ENCODE data around the gene PDE4D.

The PDE4D gene

DNA sequence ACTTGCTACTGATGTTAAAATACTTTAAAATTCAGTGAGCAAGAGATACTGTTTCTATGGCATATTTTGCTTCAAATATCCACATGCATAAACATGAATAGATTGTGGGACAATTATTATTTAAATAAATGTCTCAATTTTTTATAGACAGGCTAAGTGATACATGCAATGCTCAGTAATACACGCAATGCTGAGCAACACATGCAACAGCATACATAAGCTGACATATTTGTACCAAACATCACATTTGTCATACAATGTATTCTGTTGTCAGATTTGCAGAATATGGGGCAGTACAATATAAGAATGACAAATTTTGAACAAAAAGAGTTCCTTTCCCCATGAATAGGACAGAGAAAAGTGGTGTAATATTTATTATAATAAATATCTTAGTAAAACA lies 155.5 kb downstream of the PDE4D start:
- Histone ChIP-seq H3K9me3 (no peaks in the 10 kb centered on the region), H3K27ac (no peak overlapping the region), H3K4me1 (no peaks in the 10 kb centered on the region), H3K36me3 (no peaks in the 10 kb centered on the region), H3K4me3 (no peak overlapping the region), H3K27me3 (no peaks in the 10 kb centered on the region)
- intact Hi-C loops (cut with DNase I; ENCODE audit: low total_unique reads), result no loop called here
- TF ChIP-seq CTCF (IDR thresholded peaks at IDR 0.05), result no peak
- DNase-seq, result no peak

GRCh38 chr5:59732806-59733205 lies 160.7 kb downstream of the PDE4D start:
- no peak for DNase-seq
- Histone ChIP-seq H3K36me3 (no peaks in the 10 kb centered on the region), H3K9me3 (no peaks in the 10 kb centered on the region), H3K27ac (no peak overlapping the region), H3K4me1 (no peaks in the 10 kb centered on the region), H3K27me3 (no peaks in the 10 kb centered on the region), H3K4me3 (no peak overlapping the region)
- intact Hi-C loops (cut with DNase I; ENCODE audit: low total_unique reads), result no loop called here
- TF ChIP-seq CTCF (IDR thresholded peaks at IDR 0.05), result no peak

DNA sequence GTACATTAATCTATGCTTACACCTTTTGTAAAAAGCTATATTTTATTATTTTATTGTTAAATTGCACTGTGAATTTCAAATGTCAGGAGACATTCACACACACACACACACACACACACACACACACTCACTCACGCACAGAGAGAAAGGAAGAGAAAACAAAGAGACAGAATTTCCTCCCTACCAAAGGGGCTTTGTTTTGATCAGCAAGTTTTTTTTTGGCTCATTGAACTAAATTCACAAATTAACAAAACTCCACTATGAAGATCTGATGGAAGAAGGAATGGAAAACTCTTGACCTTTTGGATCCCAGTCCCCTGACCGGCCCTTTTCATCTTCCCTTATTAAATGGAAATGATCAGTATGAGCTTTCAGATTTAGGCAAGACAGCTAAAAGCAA lies 161.2 kb downstream of the PDE4D start:
- Histone ChIP-seq H3K4me1 (no peaks in the 10 kb centered on the region), H3K4me3 (no peak overlapping the region), H3K27ac (no peak overlapping the region), H3K27me3 (no peaks in the 10 kb centered on the region), H3K9me3 (no peaks in the 10 kb centered on the region), H3K36me3 (no peaks in the 10 kb centered on the region)
- no peak for TF ChIP-seq CTCF (IDR thresholded peaks at IDR 0.05)
- DNase-seq, result no peak
- intact Hi-C loops (cut with DNase I; ENCODE audit: low total_unique reads), result no loop called here

DNA sequence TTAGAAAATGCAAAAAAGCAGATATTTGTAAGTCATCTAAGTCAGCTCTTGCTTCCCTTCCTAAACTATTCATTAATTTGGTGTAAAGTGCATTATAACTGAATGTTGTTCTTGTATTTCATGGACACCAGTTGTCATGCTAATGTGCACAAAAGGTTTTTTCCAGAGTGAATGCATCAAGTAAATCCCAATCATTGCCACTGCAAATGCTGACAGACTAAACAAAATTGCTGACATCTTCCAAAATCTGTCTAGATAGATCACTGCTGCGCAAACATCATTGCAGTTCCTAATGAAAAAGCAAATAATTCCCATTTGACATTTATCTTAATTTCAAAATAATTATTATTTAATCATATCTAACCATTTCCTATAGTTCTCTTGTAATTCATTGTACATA lies 161.7 kb downstream of the PDE4D start:
- Histone ChIP-seq H3K36me3 (no peaks in the 10 kb centered on the region), H3K9me3 (no peaks in the 10 kb centered on the region), H3K4me3 (no peak overlapping the region), H3K27me3 (no peaks in the 10 kb centered on the region), H3K27ac (no peak overlapping the region), H3K4me1 (no peaks in the 10 kb centered on the region)
- no peak for TF ChIP-seq CTCF (IDR thresholded peaks at IDR 0.05)
- DNase-seq, result no peak
- intact Hi-C loops (cut with DNase I; ENCODE audit: low total_unique reads), result no loop called here

GRCh38 chr5:59729820-59730219 lies 163.7 kb downstream of the PDE4D start:
- DNase-seq, result no peak
- Histone ChIP-seq H3K4me1 (peaks cover 0 to 11% (median 0%) of the 10 kb centered on the region in 4 donors), H3K4me3 (no peak overlapping the region), H3K9me3 (no peaks in the 10 kb centered on the region), H3K27ac (no peak overlapping the region), H3K36me3 (no peaks in the 10 kb centered on the region), H3K27me3 (no peaks in the 10 kb centered on the region)
- intact Hi-C loops (cut with DNase I; ENCODE audit: low total_unique reads), result no loop called here
- TF ChIP-seq CTCF (IDR thresholded peaks at IDR 0.05), result no peak

DNA sequence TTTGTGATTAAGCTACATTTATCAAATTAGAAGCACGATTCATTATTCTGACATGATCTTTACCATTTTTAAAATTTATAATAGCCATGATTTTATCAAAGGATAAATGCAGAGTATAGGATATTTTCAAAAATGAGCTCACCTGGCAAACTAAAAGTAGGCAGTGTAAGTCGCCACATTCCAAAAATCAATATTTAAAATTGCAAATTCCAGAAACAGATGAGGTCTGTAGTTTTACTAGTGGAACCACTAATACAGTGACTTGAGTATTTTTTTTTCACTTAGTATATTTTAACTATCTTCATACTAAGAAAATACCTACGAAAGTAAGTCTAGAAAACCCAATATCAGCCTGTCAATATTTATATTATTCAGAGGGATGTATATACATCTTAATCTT lies 164.2 kb downstream of the PDE4D start:
- Histone ChIP-seq H3K4me3 (no peak overlapping the region), H3K9me3 (no peaks in the 10 kb centered on the region), H3K4me1 (peaks cover 0 to 11% (median 0%) of the 10 kb centered on the region in 4 donors), H3K36me3 (no peaks in the 10 kb centered on the region), H3K27me3 (no peaks in the 10 kb centered on the region), H3K27ac (no peak overlapping the region)
- TF ChIP-seq CTCF (IDR thresholded peaks at IDR 0.05), result no peak
- intact Hi-C loops (cut with DNase I; ENCODE audit: low total_unique reads), result no loop called here
- no peak for DNase-seq

Data from tibial artery (tissue), 4 donors.